Uterus (tissue), 2 donors: ENCODE data around the gene ATPAF1.

Experiments
- CTCF ChIP-seq, 4 experiments: fragments of 200-600 bp in 2 of 4; fragments of 450-650 bp in 2 of 4; sonication (generic) in 2 of 4; IDR thresholded peaks; one replicate each; pipeline ENCODE4 v1.5.1; 2016 to 2019; ENCODE audit warnings: antibody characterized with exemption in 4 of 4, mild to moderate bottlenecking in 2 of 4, moderate library complexity in 1 of 4
- POLR2A ChIP-seq, 2 donors: fragments of 450-650 bp; IDR thresholded peaks; one replicate each; pipeline ENCODE4 v1.6.1; 2016; ENCODE audit warnings: antibody characterized with exemption in 2 of 2, mild to moderate bottlenecking in 1 of 2, moderate library complexity in 1 of 2

DNA sequence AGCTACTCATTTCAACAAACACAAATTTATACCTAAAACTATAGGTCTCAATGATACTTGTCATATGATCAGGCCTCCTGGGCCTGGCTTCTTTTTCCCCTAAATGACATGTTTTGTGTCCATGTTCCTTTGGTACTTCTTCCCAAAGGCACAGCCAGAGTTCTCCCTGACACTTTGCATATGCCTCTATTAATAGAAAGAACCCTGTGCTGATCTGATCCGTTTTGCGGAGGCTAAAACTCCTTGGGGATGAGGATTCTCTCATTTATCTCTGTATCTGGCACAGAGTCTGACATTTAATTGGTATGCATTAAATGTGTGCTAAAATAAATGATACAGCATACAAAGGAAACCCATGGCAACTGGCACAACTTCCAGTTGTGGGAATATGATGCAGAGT, 11.5 kb downstream of the ATPAF1 start:
- TF ChIP-seq CTCF (IDR thresholded peaks at IDR 0.05) (no peak), POLR2A (IDR thresholded peaks at IDR 0.05) (no peak)
